IPS-NIHi7 (cell line): ENCODE measurements around the gene MYO9A.

ENCODE experiments used
- DNase-seq: peaks from one replicate; pipeline ENCODE4 v3.0.0; 2012; ENCODE audit warnings: mixed read lengths; ENCODE audit errors: extremely low spot score

The MYO9A gene

GRCh38 chr15:71782422-71783165 is 335.4 kb downstream of the MYO9A start:
- no peak for DNase-seq

DNA sequence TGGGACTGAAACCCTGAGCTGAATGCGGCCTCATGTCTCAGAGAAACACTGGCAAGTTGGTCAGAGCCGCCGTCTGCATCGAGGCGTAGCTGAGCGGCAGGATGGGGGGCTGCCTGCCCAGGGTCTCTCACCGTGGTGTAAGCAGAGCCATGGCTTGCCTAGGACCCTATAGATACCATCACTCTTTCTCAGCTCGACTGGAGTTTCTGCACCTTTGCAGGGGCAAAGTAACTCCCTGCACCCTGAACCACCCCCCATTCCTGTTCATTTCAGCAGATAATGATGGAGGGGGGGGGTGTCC is 336.0 kb downstream of the MYO9A start:
- no peak for DNase-seq

- no peak for DNase-seq
Measured at GRCh38 chr15:71781179-71781964, 336.6 kb downstream of the MYO9A start.

- peak; percentile 88 for DNase-seq
Measured at GRCh38 chr15:71780115-71780976, 337.6 kb downstream of the MYO9A start.

- DNase-seq, result no peak
Measured at GRCh38 chr15:71779073-71779797, 338.7 kb downstream of the MYO9A start.

DNA sequence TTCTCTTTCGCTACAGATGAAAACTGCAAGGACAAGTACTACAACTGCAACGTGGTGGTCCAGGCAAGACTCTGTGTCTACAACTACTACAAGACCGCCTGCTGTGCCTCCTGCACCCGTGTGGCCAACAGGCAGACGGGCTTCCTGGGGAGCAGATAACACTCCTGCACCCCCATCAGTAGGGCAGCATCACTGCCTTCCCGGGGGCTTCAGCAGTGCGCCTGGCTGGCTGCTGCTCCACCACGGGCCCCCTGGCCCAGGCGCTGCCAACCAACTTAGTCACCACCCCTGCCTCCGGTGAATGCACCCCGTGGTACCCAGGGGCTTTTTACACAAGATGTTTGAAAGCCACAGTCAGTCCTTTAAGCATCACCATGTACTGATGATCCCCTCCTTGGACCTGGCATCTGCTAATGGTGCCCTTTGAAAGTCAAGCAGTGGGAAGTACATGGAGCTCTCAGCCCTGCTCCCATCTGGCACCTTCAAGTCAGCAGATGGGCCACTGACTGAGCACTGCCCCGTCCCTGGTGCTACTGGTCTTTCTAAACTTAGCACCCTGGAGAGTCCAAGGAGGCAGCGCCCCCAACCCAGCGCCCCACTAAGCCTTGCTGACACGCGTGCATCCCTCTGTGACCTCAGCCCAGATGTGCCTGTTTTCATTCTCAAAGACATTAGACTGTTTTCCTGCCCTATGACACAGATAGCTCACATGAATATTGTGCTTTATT is 340.6 kb downstream of the MYO9A start:
- DNase-seq, result no peak

GRCh38 chr15:71776304-71776703 is 341.6 kb downstream of the MYO9A start:
- DNase-seq, result no peak

DNA sequence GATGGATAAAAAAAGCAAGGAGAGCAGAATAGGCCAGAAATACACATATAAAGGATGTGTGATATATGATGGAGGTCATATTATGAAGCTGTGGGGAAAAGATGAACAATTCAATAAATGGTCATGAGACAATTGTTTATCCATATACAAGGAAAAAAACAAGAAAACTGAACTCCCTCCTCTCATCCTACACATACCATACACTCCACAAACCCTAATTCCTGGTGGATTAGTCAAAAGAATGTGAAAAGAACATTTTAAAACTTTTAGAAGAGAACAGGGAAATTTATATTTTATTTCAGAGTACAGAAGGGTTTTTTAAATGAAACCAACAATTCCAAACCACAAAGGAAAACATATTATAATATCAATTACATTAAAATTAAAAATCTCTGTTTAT is 342.1 kb downstream of the MYO9A start:
- DNase-seq, result no peak

- DNase-seq, result no peak
Measured at GRCh38 chr15:71773206-71773859, 344.6 kb downstream of the MYO9A start.
